CD4-positive, alpha-beta T cell treated with Interleukin-6 for 4 hours (primary cell): ENCODE results near the gene ARHGEF10L.

ENCODE experiments used
- DNase-seq: peaks from one replicate; pipeline ENCODE4 v3.0.0-alpha.2; 2020; ENCODE audit warnings: mixed read lengths

Gene ARHGEF10L

GRCh38 chr1:17521946-17522612 lies 17.4 kb upstream of the ARHGEF10L start:
- no peak for DNase-seq

GRCh38 chr1:17523321-17524041 lies 16.0 kb upstream of the ARHGEF10L start:
- DNase-seq, result no peak

GRCh38 chr1:17524645-17525044 lies 14.9 kb upstream of the ARHGEF10L start:
- no peak for DNase-seq

GRCh38 chr1:17525996-17526686 lies 13.4 kb upstream of the ARHGEF10L start:
- no peak for DNase-seq

- no peak for DNase-seq
Measured at GRCh38 chr1:17527036-17527914, 12.2 kb upstream of the ARHGEF10L start.

GRCh38 chr1:17529381-17529780 lies 10.1 kb upstream of the ARHGEF10L start:
- no peak for DNase-seq

- no peak for DNase-seq
Measured at GRCh38 chr1:17531343-17531681, 8.2 kb upstream of the ARHGEF10L start.

- no peak for DNase-seq
Measured at GRCh38 chr1:17531682-17532487, 7.6 kb upstream of the ARHGEF10L start.

- no peak for DNase-seq
Measured at GRCh38 chr1:17533201-17533600, 6.3 kb upstream of the ARHGEF10L start.

- no peak for DNase-seq
Measured at GRCh38 chr1:17535300-17535936, 4.1 kb upstream of the ARHGEF10L start.

- no peak for DNase-seq
Measured at GRCh38 chr1:17538010-17538409, 1.5 kb upstream of the ARHGEF10L start.

- no peak for DNase-seq
Measured at GRCh38 chr1:17538428-17539117, 925 bp upstream of the ARHGEF10L start.

- DNase-seq, result no peak
Measured at GRCh38 chr1:17539118-17539476, 401 bp upstream of the ARHGEF10L start.

- DNase-seq, result no peak
Measured at GRCh38 chr1:17540255-17541001, 930 bp downstream of the ARHGEF10L start.

GRCh38 chr1:17542645-17543044 lies 3.1 kb downstream of the ARHGEF10L start:
- no peak for DNase-seq

GRCh38 chr1:17544776-17545350 lies 5.4 kb downstream of the ARHGEF10L start:
- no peak for DNase-seq

- no peak for DNase-seq
Measured at GRCh38 chr1:17545356-17545755, 5.9 kb downstream of the ARHGEF10L start.

- no peak for DNase-seq
Measured at GRCh38 chr1:17546946-17547670, 7.6 kb downstream of the ARHGEF10L start.

- DNase-seq, result no peak
Measured at GRCh38 chr1:17549384-17549783, 9.9 kb downstream of the ARHGEF10L start.
